Iris pigment epithelial cell (primary cell): ENCODE results near the gene ZFP64.
"Not testable (repeated sequence)": the region's sequence is repeated elsewhere in the genome, so short reads cannot be mapped to it uniquely, and the experiment has no call there.

ENCODE experiments used
- DNase-seq: peaks from one replicate; pipeline ENCODE4 v3.0.0-alpha.2; 2011; ENCODE audit warnings: low read depth

The ZFP64 gene

GRCh38 chr20:52204136-52204535 is 12.6 kb upstream of the ZFP64 start:
- no peak for DNase-seq

DNA sequence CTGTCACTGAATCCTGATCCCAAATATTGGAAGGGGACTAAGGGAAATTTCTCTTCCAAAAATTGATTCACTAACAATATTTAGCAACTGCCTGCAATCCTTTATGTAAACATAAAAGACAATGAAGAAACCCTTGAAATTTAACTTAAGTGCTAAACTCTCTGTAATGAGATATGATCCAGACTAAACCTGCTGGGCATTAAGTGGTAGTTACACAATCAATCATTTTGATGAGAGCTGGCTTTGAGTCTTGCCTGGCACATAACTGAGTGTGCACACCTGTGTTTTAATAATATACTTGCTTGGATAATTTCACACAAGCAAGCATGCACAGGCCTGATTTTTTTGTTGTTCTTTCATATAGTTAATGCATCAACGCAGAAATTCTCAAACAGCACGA is 9.8 kb upstream of the ZFP64 start:
- no peak for DNase-seq

DNA sequence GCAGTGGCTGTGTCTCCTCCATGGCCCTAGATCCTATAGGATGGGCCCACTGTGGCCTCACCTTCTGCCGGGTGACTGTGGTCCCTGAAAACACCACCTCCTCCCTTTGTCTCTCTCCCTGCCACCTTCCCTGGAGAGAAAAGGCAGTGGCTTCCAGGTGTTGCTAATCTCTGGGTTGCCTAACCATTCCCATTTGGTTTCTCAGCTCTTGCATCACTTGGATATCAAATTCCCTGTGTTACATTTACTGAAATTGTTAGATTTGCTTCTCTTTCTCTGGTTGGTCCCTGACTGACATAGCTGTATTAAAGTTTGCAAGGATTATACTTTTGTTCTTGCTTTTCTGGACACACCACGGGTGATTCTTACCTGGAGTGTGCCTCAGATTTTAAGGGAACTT is 9.3 kb upstream of the ZFP64 start:
- no peak for DNase-seq

GRCh38 chr20:52196845-52197244 is 5.3 kb upstream of the ZFP64 start:
- DNase-seq, result no peak

GRCh38 chr20:52193886-52194545 is 2.4 kb upstream of the ZFP64 start:
- no peak for DNase-seq

DNA sequence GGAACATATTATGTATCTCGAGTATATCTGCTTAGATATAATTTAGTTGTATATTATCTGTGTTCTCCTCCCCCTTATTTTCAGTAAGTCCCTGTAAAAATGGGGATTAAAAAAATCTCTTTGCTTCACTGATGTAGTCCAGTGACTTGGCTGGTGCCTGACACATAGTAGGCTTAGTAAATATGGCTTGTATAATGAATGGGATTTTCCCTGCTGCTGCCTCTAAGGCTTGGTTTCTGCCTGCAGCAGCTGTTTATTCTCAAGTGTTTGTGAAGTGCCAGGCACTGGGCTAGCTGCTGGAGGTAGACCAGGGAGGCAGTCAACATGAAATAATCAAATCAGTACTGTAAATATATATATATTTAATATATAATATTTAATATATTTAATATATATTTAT is 1.6 kb upstream of the ZFP64 start:
- DNase-seq, result no peak

- not testable (repeated sequence) for DNase-seq
Measured at GRCh38 chr20:52192719-52193007, 1.1 kb upstream of the ZFP64 start.

GRCh38 chr20:52191916-52192718 is 538 bp upstream of the ZFP64 start:
- DNase-seq, result peak; percentile 10

- peak; percentile 51 for DNase-seq
Measured at GRCh38 chr20:52190437-52191131, 995 bp downstream of the ZFP64 start.

DNA sequence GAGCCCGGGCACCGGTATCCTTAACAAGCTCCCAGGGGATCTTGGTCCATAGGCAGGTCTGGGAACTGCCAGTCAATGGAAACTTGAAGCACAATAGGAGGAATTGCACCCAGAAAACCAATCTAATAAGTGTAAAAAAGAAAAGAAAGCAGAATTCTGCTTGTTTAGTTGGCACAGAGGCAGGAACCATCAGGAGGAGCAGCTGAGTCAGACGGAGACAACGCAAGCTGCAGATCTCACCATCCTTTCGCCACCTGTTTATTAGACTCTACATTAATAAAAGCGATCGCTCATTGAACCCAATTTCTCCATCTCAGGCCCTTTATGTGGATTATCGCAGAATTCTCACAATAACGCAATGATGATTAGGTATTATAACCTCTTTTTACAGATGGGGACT is 9.8 kb downstream of the ZFP64 start:
- no peak for DNase-seq

DNA sequence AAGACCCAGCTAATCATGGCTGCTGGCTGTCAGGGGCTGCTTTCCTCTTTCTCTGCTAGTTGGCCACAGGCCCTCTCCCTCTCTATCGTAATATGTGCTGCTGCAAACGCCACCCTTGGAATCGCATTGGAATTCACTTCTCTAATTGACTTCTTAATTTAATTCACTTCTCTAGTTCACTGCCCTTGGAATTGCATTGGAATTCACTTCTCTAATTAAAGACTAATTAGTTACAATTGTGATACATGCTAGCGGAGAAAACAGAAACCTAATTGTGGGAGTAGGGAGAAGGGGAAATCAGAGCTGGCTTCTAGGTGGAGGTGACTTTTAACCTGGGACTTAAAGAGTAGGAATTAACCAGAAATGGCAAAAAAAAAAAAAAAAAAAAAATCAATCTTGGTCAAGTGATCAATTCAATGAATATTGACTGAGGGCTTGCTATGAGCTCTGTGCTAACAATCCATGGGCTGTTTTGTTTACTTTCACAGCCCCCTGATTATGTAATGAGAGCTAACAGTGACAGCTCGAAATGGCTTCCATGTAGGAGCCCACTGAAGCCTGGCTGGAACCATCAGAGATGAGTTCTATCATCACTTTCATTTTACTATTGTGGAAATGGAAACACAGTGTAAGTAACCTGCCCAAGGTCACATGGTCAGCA is 11.3 kb downstream of the ZFP64 start:
- DNase-seq, result no peak

- no peak for DNase-seq
Measured at GRCh38 chr20:52179331-52180179, 12.0 kb downstream of the ZFP64 start.

DNA sequence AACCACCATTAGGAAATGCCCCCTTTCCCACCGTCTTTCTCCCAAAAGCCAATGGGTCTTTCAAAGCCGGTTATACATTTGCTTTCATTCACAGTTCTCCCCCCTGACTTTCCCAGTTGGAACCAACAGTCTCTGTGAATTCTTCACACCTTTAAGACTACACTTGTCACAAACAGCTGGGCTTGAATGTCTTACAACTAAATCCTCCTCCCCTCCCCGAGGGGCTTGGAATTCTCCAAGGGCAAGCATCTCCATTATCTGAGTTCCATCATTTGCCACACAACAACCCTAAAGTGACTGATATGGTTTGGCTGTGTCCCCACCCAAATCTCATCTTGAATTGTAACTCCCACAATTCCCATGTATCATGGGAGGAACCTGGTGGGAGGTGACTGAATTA is 12.9 kb downstream of the ZFP64 start:
- DNase-seq, result no peak

- no peak for DNase-seq
Measured at GRCh38 chr20:52175840-52176239, 15.7 kb downstream of the ZFP64 start.

DNA sequence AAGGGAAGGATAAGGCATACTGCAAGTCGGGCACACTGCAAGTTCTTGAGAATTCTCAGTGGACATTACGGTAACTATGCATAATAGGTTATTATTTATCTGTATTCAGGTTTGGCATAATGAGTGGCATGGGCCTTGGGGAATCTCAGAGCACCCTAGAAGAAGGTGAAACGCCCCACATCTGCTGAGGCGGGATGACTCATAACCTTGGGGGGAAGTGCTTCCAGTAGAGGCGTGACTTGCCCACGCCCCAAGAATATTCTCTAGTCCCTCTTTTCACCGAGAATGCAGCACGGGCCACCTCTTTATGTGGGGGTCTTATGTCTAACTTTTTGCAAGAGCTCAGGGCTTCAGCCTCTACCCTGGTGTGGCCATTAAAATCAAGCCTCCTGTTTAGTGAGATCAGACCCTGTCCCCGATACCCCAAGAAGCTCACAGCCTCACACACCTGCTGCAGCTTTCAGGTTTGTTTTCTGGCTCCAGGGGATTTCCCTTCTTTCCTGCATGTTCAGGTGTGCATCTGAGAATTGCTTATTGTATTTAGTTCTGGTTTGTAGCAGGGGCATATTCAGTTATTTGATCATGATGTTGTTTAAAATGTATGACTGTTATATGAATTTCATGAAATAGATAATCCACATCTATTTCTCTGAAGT is 19.1 kb downstream of the ZFP64 start:
- no peak for DNase-seq

- DNase-seq, result no peak
Measured at GRCh38 chr20:52171025-52171424, 20.6 kb downstream of the ZFP64 start.

DNA sequence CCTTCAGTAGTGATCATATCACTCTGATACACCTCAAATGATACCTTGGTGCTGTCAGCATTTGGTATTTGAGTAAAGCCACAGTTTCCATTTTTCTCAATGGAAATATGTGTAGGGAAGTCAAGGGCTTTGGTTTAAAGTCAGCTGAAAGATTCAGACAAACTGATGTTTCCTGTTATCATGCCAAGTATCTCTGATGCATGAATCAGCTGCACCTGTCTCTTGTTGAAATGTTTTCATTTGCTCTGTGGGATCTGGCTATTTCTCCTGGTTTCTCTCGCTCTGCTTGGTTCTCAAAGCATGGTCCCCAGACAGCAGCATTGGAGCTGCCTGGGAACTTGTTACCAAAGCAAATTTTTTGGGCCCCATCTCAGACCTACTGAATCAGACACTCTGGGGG is 23.5 kb downstream of the ZFP64 start:
- DNase-seq, result peak; percentile 15

DNA sequence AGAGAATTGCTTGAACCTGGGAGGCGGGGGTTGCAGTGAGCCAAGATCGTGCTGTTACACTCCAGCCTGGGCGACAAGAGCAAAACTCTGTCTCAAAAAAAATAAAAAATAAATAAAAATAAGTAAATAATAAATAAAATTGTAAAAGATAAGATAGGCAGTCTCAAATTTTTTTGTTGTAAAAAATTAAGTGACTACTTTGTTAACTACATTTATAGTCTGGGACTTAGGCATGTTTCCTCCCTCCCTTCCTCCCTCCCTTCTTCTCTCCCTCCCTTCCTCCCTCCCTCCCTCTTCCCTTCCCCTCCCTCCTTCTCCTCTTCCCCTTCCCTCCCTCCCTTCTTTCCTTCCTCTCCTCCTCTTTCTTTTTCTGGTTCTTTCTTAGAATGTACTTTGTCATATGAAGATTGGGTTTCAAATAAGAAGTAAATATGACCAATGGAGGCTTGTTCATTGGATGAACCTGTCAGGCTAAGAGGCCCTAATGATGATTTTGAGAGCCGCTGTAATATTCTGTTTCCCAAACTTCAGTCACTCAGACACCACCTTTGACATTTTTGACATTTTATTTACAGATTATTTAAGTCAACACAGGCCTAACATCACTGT is 24.2 kb downstream of the ZFP64 start:
- no peak for DNase-seq

- no peak for DNase-seq
Measured at GRCh38 chr20:52166150-52166549, 25.4 kb downstream of the ZFP64 start.

DNA sequence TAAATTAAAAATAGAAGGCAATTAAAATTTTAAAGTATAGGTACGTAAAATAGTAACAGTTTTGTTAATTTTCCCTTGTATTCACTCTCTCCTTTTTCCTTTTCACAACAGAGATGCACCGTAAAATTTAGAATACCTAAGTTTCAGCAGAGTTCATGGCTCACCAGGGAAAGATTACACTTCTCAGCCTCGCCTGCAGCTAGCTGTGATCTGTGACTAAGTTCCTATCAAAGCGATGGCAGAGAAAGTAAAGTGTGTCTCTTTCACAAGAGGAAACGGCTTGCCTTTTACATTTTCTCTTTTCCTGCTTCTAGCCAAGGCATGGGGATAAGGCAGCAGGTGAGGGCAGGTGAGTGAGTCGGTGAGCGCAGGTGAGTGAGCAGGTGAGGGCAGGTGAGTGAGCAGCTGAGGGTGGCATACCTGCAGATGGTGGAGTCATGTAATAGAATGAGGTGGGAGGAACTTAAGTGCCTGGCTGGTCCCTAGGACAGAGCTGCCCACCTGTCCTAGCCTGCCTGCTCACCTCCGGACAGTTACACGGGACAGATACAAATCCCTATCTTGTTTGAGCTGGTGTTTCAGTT is 30.9 kb downstream of the ZFP64 start:
- DNase-seq, result no peak
